Mesodermal cell (in vitro differentiated cells): Measurements from ENCODE around the gene PHACTR3.

Source experiments
- H3K27ac ChIP-seq: 2 replicates; pipeline ENCODE4 v1.7.0; 2013; ENCODE audit warnings: mild to moderate bottlenecking, low read depth, low read length, moderate library complexity; ENCODE audit not compliant: severe bottlenecking
- H3K36me3 ChIP-seq: 2 replicates; pipeline ENCODE4 v1.7.1; 2013; ENCODE audit warnings: mild to moderate bottlenecking, low read length, moderate library complexity; ENCODE audit not compliant: control insufficient read depth, insufficient read depth
- H3K4me1 ChIP-seq: one replicate; pipeline ENCODE4 v1.7.1; 2013; ENCODE audit warnings: mild to moderate bottlenecking, low read length; ENCODE audit not compliant: insufficient read depth, control insufficient read depth, poor library complexity, severe bottlenecking
- H3K4me3 ChIP-seq: 2 replicates; pipeline ENCODE4 v1.7.0; 2013; ENCODE audit warnings: low read length, control low read depth, mild to moderate bottlenecking; ENCODE audit not compliant: insufficient read depth, poor library complexity, severe bottlenecking; ENCODE audit errors: extremely low read depth
- H3K9me3 ChIP-seq: 2 replicates; pipeline ENCODE4 v1.7.1; 2013; ENCODE audit warnings: mild to moderate bottlenecking, low read length, moderate library complexity; ENCODE audit not compliant: control insufficient read depth
- WGBS, 2 experiments: methylation state at CpG; one replicate each; pipeline ENCODE4 v1.1.5; 2013; ENCODE audit warnings: missing lambda C conversion rate in 2 of 2; ENCODE audit not compliant: insufficient coverage in 2 of 2; 5-methylcytosine and 5-hydroxymethylcytosine counted together

The PHACTR3 gene

GRCh38 chr20:59665656-59666555 is 61.6 kb downstream of the PHACTR3 start:
- H3K4me1 ChIP-seq = no peaks in the 10 kb centered on the region
- H3K27ac ChIP-seq = no peak overlapping the region
- H3K4me3 ChIP-seq = no peak overlapping the region
- H3K9me3 ChIP-seq = peaks cover 31% of the 10 kb centered on the region
- H3K36me3 ChIP-seq = no peaks in the 10 kb centered on the region
- WGBS, 2 experiments = 77 to 80% methylated on average over 6 to 8 of the region's 8 CpGs

GRCh38 chr20:59666586-59666985 is 62.2 kb downstream of the PHACTR3 start:
- H3K27ac ChIP-seq = no peak overlapping the region
- WGBS, 2 experiments = 64 to 66% methylated on average over 6 to 7 of the region's 7 CpGs

GRCh38 chr20:59667131-59667530 is 62.8 kb downstream of the PHACTR3 start:
- Histone ChIP-seq H3K27ac (no peak overlapping the region), H3K9me3 (peaks cover 28% of the 10 kb centered on the region), H3K36me3 (no peaks in the 10 kb centered on the region), H3K4me3 (no peak overlapping the region), H3K4me1 (no peaks in the 10 kb centered on the region)
- WGBS, 2 experiments = 63% methylated on average over 2 of the region's 3 CpGs; no CpG with 5 or more reads in 1 of the 2 experiments

More at GRCh38 chr20:59666586-59666985, 62.2 kb downstream of the PHACTR3 start:
- Histone ChIP-seq H3K4me1 (no peaks in the 10 kb centered on the region), H3K9me3 (peaks cover 33% of the 10 kb centered on the region), H3K4me3 (no peak overlapping the region), H3K36me3 (no peaks in the 10 kb centered on the region)

- H3K9me3 ChIP-seq = peaks cover 28% of the 10 kb centered on the region
- H3K4me3 ChIP-seq = no peak overlapping the region
- no peaks in the 10 kb centered on the region for H3K4me1 ChIP-seq
- no peaks in the 10 kb centered on the region for H3K36me3 ChIP-seq
- WGBS, 2 experiments = 83 to 87% methylated on average over 16 of the region's 16 CpGs
- H3K27ac ChIP-seq = no peak overlapping the region
Measured at GRCh38 chr20:59667981-59668515, 63.7 kb downstream of the PHACTR3 start.

GRCh38 chr20:59668926-59669850 is 64.8 kb downstream of the PHACTR3 start:
- Histone ChIP-seq H3K9me3 (peaks cover 28% of the 10 kb centered on the region), H3K36me3 (no peaks in the 10 kb centered on the region)
- WGBS, 2 experiments = 66 to 72% methylated on average over 7 to 9 of the region's 11 CpGs

GRCh38 chr20:59670786-59671492 is 66.6 kb downstream of the PHACTR3 start:
- WGBS, 2 experiments = 72 to 75% methylated on average over 7 of the region's 9 CpGs
- Histone ChIP-seq H3K9me3 (peaks cover 24% of the 10 kb centered on the region), H3K4me3 (no peak overlapping the region), H3K27ac (no peak overlapping the region), H3K4me1 (no peaks in the 10 kb centered on the region), H3K36me3 (no peaks in the 10 kb centered on the region)

More at GRCh38 chr20:59668926-59669850, 64.8 kb downstream of the PHACTR3 start:
- Histone ChIP-seq H3K27ac (no peak overlapping the region), H3K4me3 (no peak overlapping the region), H3K4me1 (no peaks in the 10 kb centered on the region)

GRCh38 chr20:59671661-59672471 is 67.5 kb downstream of the PHACTR3 start:
- WGBS, 2 experiments = 81 to 88% methylated on average over 15 to 16 of the region's 16 CpGs
- Histone ChIP-seq H3K9me3 (peaks cover 29% of the 10 kb centered on the region), H3K27ac (no peak overlapping the region), H3K4me1 (no peaks in the 10 kb centered on the region), H3K36me3 (no peaks in the 10 kb centered on the region), H3K4me3 (no peak overlapping the region)

- Histone ChIP-seq H3K4me1 (no peaks in the 10 kb centered on the region), H3K36me3 (no peaks in the 10 kb centered on the region), H3K27ac (no peak overlapping the region), H3K4me3 (no peak overlapping the region), H3K9me3 (peaks cover 33% of the 10 kb centered on the region)
- whole genome bisulfite sequencing, 2 experiments = 90 to 91% methylated on average over 5 of the region's 9 CpGs
Measured at GRCh38 chr20:59672576-59672975, 68.2 kb downstream of the PHACTR3 start.

GRCh38 chr20:59673288-59673997 is 69.1 kb downstream of the PHACTR3 start:
- Histone ChIP-seq H3K36me3 (no peaks in the 10 kb centered on the region), H3K27ac (no peak overlapping the region), H3K4me1 (no peaks in the 10 kb centered on the region), H3K9me3 (peaks cover 26% of the 10 kb centered on the region), H3K4me3 (no peak overlapping the region)
- 82 to 87% methylated on average over 15 of the region's 16 CpGs for WGBS, 2 experiments
